ENCODE measurements around the gene SPEF1. TPM values are rescaled to one million over a fixed set of nuclear protein-coding genes. Genes with fewer than 3 reads are reported as not detected.
A peak's percentile ranks its signal among the peaks of the same experiment; 100 is the strongest.

Gene SPEF1
- total RNA-seq, 1 donor from 2014 or later = 0.54 TPM

DNA sequence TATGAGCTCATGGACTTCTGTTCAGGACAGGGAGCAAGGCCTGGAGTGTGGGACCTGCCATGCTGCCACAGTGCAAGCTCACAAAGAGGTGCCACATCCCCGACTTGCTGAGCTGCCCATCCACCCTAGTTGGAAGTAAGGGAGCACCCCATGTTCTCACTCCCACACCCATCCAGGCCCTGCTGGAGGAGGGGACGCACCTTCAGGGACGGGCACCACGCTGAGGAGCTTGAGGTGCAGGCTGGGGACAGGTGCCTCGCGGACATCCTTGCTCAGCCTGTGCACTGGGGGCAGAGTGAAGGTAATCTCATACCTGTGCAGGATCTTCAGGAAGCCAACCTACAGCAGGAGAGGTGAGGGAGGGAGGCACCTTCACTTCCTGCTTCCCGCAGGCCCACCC lies 26.0 kb downstream of the SPEF1 start:
- no peak overlapping the region for H3K27ac Mint-ChIP-seq (ENCODE audit: unreplicated experiment)

GRCh38 chr20:3754276-3754630 lies 27.0 kb downstream of the SPEF1 start:
- no peak overlapping the region for H3K27ac Mint-ChIP-seq (ENCODE audit: unreplicated experiment)
- no peak for TF ChIP-seq CTCF (conservative IDR thresholded peaks at IDR 0.05)
- no peak overlapping the region for H3K4me3 Mint-ChIP-seq
- H3K4me1 Mint-ChIP-seq = peaks cover 20% of the 10 kb centered on the region
- peaks cover 31% of the 10 kb centered on the region for H3K27me3 Mint-ChIP-seq (ENCODE audit: low read depth)
- no peak for DNase-seq (ENCODE audit: low read depth, low spot score)
- H3K36me3 Mint-ChIP-seq (ENCODE audit: low read depth) = peaks cover 15% of the 10 kb centered on the region
- H3K9me3 Mint-ChIP-seq = no peaks in the 10 kb centered on the region

More for the DNA sequence above, 26.0 kb downstream of the SPEF1 start:
- TF ChIP-seq CTCF (conservative IDR thresholded peaks at IDR 0.05) = no peak
- H3K4me1 Mint-ChIP-seq = peaks cover 30% of the 10 kb centered on the region
- no peak for DNase-seq (ENCODE audit: low read depth, low spot score)
- peaks cover 25% of the 10 kb centered on the region for H3K27me3 Mint-ChIP-seq (ENCODE audit: low read depth)
- H3K9me3 Mint-ChIP-seq = no peaks in the 10 kb centered on the region
- H3K4me3 Mint-ChIP-seq = no peak overlapping the region
- peaks cover 15% of the 10 kb centered on the region for H3K36me3 Mint-ChIP-seq (ENCODE audit: low read depth)

GRCh38 chr20:3753501-3754275 lies 27.6 kb downstream of the SPEF1 start:
- H3K27me3 Mint-ChIP-seq (ENCODE audit: low read depth) = peaks cover 37% of the 10 kb centered on the region
- H3K36me3 Mint-ChIP-seq (ENCODE audit: low read depth) = peaks cover 15% of the 10 kb centered on the region
- peaks cover 17% of the 10 kb centered on the region for H3K4me1 Mint-ChIP-seq
- H3K9me3 Mint-ChIP-seq = no peaks in the 10 kb centered on the region
- no peak for DNase-seq (ENCODE audit: low read depth, low spot score)
- H3K27ac Mint-ChIP-seq (ENCODE audit: unreplicated experiment) = no peak overlapping the region
- TF ChIP-seq CTCF (conservative IDR thresholded peaks at IDR 0.05) = no peak
- H3K4me3 Mint-ChIP-seq = peak overlapping the region; percentile 54

DNA sequence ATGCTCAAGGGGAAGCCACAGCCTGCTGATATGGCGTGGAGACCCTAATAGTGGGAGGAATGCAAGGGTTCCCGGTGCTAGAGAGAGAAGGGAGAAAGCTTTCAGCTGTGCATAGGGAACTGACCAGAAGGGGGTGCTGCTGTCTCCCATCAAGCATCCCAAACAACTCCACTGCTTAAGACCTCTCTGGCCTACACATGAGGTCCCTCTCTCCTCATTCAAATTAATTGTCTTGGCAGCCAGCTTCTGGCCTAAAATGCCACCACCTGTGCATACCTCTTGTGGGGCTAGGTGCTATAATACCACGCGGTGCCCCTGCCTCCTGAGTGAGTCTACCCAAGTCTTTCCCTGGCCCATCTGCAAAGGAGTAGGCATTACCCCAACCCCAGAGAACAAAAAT lies 28.1 kb downstream of the SPEF1 start:
- H3K27me3 Mint-ChIP-seq (ENCODE audit: low read depth) = peaks cover 38% of the 10 kb centered on the region
- DNase-seq (ENCODE audit: low read depth, low spot score) = peak; percentile 60

GRCh38 chr20:3752386-3752759 lies 28.9 kb downstream of the SPEF1 start:
- peaks cover 44% of the 10 kb centered on the region for H3K27me3 Mint-ChIP-seq (ENCODE audit: low read depth)
- H3K27ac Mint-ChIP-seq (ENCODE audit: unreplicated experiment) = no peak overlapping the region
- no peaks in the 10 kb centered on the region for H3K9me3 Mint-ChIP-seq
- peaks cover 11% of the 10 kb centered on the region for H3K36me3 Mint-ChIP-seq (ENCODE audit: low read depth)
- peak overlapping the region; percentile 34 for H3K4me3 Mint-ChIP-seq
- peaks cover 17% of the 10 kb centered on the region for H3K4me1 Mint-ChIP-seq
- TF ChIP-seq CTCF (conservative IDR thresholded peaks at IDR 0.05) = no peak
- DNase-seq (ENCODE audit: low read depth, low spot score) = no peak

More for the DNA sequence above, 28.1 kb downstream of the SPEF1 start:
- Mint-ChIP-seq H3K4me1 (peaks cover 17% of the 10 kb centered on the region), H3K36me3 (ENCODE audit: low read depth) (peaks cover 13% of the 10 kb centered on the region), H3K4me3 (peak overlapping the region; percentile 54), H3K9me3 (no peaks in the 10 kb centered on the region), H3K27ac (ENCODE audit: unreplicated experiment) (peak overlapping the region; percentile 67)
- TF ChIP-seq CTCF (conservative IDR thresholded peaks at IDR 0.05) = peak; percentile 71

Measured in neural crest cell (in vitro differentiated cells).